OCI-LY7 (cell line): ENCODE measurements around the gene PARD3B. TPM values are rescaled to one million over a fixed set of nuclear protein-coding genes. Genes with fewer than 3 reads are reported as not detected.

Source experiments
- BruUV-seq: library from RNA; stranded (reverse); fragments of 400-500 nt; replicated peaks from 2 replicates; lab custom pipeline; 2021; lab: Mats Ljungman, UMichigan
- CTCF ChIA-PET: fragments of 300-600 bp; sonication (Branson Sonifier 250); formaldehyde crosslinking; loops from one replicate; lab custom pipeline; 2022; ENCODE audit warnings: antibody characterized with exemption; ENCODE audit not compliant: unreplicated experiment; lab: Charles Lee
- POLR2A ChIA-PET: fragments of 300-600 bp; sonication (Branson Sonifier 250); formaldehyde crosslinking; loops from one replicate; lab custom pipeline; 2022; ENCODE audit warnings: antibody characterized with exemption; lab: Charles Lee
- DNase-seq: peaks from one replicate; pipeline ENCODE4 v3.0.0-alpha.2; 2015; ENCODE audit warnings: low spot score
- H2AFZ ChIP-seq: fragments of 200-600 bp; sonication (generic), shearing (Covaris generic); 2 replicates; pipeline ENCODE4 v1.6.1; 2014; ENCODE audit warnings: mild to moderate bottlenecking, antibody characterized with exemption, low read length, moderate library complexity
- H3K27ac ChIP-seq: fragments of 200-600 bp; sonication (generic); 2 replicates; pipeline ENCODE4 v1.5.1; 2014; ENCODE audit warnings: mixed run types, low read depth, mild to moderate bottlenecking, moderate library complexity, low read length, inconsistent platforms; ENCODE audit not compliant: poor library complexity, severe bottlenecking
- H3K36me3 ChIP-seq: fragments of 200-600 bp; sonication (generic); 2 replicates; pipeline ENCODE4 v1.6.1; 2014; ENCODE audit warnings: mild to moderate bottlenecking, antibody characterized with exemption, low read length, moderate library complexity, mixed read lengths; ENCODE audit not compliant: insufficient read depth
- H3K4me1 ChIP-seq: fragments of 200-600 bp; sonication (generic); 2 replicates; pipeline ENCODE4 v1.5.1; 2014; ENCODE audit warnings: mild to moderate bottlenecking, low read length; ENCODE audit not compliant: insufficient read depth, poor library complexity, severe bottlenecking
- H3K4me2 ChIP-seq: fragments of 200-600 bp; sonication (generic); 2 replicates; pipeline ENCODE4 v1.6.1; 2014; ENCODE audit warnings: mild to moderate bottlenecking, low read length
- H3K4me3 ChIP-seq: fragments of 200-600 bp; sonication (generic); 2 replicates; pipeline ENCODE4 v1.5.1; 2014; ENCODE audit warnings: mild to moderate bottlenecking, low read depth, low read length; ENCODE audit not compliant: poor library complexity, severe bottlenecking
- H3K79me2 ChIP-seq: fragments of 200-600 bp; sonication (generic); 2 replicates; pipeline ENCODE4 v1.6.1; 2016; ENCODE audit warnings: low read depth, mild to moderate bottlenecking, low read length, moderate library complexity, mixed read lengths; ENCODE audit not compliant: insufficient read depth
- H3K9me2 ChIP-seq: fragments of 200-600 bp; sonication (generic); 2 replicates; pipeline ENCODE4 v1.6.1; 2016; ENCODE audit warnings: mild to moderate bottlenecking, low read length, mixed read lengths; ENCODE audit not compliant: insufficient read depth
- H3K9me3 ChIP-seq: fragments of 200-600 bp; sonication (generic); 2 replicates; pipeline ENCODE4 v1.6.1; 2014; ENCODE audit warnings: mild to moderate bottlenecking, mixed run types, low read length, mixed read lengths
- H4K20me1 ChIP-seq: fragments of 200-600 bp; sonication (generic); 2 replicates; pipeline ENCODE4 v1.6.1; 2014; ENCODE audit warnings: mild to moderate bottlenecking, antibody characterized with exemption, low read length, moderate library complexity, mixed read lengths; ENCODE audit not compliant: insufficient read depth
- CTCF ChIP-seq: fragments of 200-600 bp; sonication (generic); conservative IDR thresholded peaks from 2 replicates; pipeline ENCODE4 v1.5.1; 2014; ENCODE audit warnings: mild to moderate bottlenecking, antibody characterized with exemption, low read length, moderate library complexity, mixed read lengths
- EZH2phosphoT487 ChIP-seq: fragments of 200-600 bp; sonication (generic); IDR thresholded peaks from 2 replicates; pipeline ENCODE4 v1.6.1; 2018; ENCODE audit warnings: low read depth, borderline replicate concordance, mild to moderate bottlenecking, mixed run types, antibody characterized with exemption, low read length, moderate library complexity, mixed read lengths
- intact Hi-C: fragments of 100-400 bp; cut with micrococcal nuclease; formaldehyde crosslinking; loops from one replicate; pipeline ENCODE4 v1.10.0; 2022; ENCODE audit not compliant: unreplicated experiment
- total RNA-seq, 2 experiments: library from RNA; depleted of rRNA in 1 of 2; stranded (reverse); fragments of >200 nt in 1 of 2; shearing (Covaris generic) in 1 of 2; gene quantifications; 2 replicates each; pipeline ENCODE4 v1.2.3, GENCODE V29; 2014 to 2022

PARD3B gene
- total RNA-seq, 2 experiments from 2014 or later, result not detected

- Histone ChIP-seq H3K4me2 (no peak overlapping the region), H3K9me3 (no peaks in the 10 kb centered on the region), H3K9me2 (no peaks in the 10 kb centered on the region), H3K36me3 (no peaks in the 10 kb centered on the region), H2AFZ (no peak overlapping the region), H3K79me2 (no peaks in the 10 kb centered on the region), H3K27ac (no peak overlapping the region), H3K4me1 (no peaks in the 10 kb centered on the region), H4K20me1 (no peaks in the 10 kb centered on the region), H3K4me3 (no peak overlapping the region)
- ChIA-PET CTCF (no interaction called here), POLR2A (no interaction called here)
- no peak for DNase-seq
- TF ChIP-seq EZH2phosphoT487 (no peak), CTCF (no peak)
- BruUV-seq, result no TSS peak
- intact Hi-C loops, result no loop called here
Observed at GRCh38 chr2:205460217-205460616, 914.9 kb downstream of the PARD3B start.

GRCh38 chr2:205461169-205461568, 915.9 kb downstream of the PARD3B start:
- no peak overlapping the region for H2AFZ ChIP-seq
- TF ChIP-seq EZH2phosphoT487 (no peak), CTCF (no peak)
- H3K9me3 ChIP-seq, result no peaks in the 10 kb centered on the region
- no peak for DNase-seq
- H3K4me2 ChIP-seq, result no peak overlapping the region
- intact Hi-C loops, result no loop called here
- POLR2A ChIA-PET, result no interaction called here
- CTCF ChIA-PET, result no interaction called here
- H3K27ac ChIP-seq, result no peak overlapping the region
- no peaks in the 10 kb centered on the region for H3K4me1 ChIP-seq
- BruUV-seq, result no TSS peak
- no peaks in the 10 kb centered on the region for H3K36me3 ChIP-seq
- H3K9me2 ChIP-seq, result no peaks in the 10 kb centered on the region
- no peaks in the 10 kb centered on the region for H4K20me1 ChIP-seq
- H3K79me2 ChIP-seq, result no peaks in the 10 kb centered on the region
- no peak overlapping the region for H3K4me3 ChIP-seq

- no peak overlapping the region for H3K4me2 ChIP-seq
- DNase-seq, result no peak
- no TSS peak for BruUV-seq
Observed at GRCh38 chr2:205461678-205462665, 916.7 kb downstream of the PARD3B start.

More at GRCh38 chr2:205461678-205462665, 916.7 kb downstream of the PARD3B start:
- H3K4me1 ChIP-seq, result no peaks in the 10 kb centered on the region
- H3K36me3 ChIP-seq, result no peaks in the 10 kb centered on the region
- no peak overlapping the region for H2AFZ ChIP-seq
- H3K4me3 ChIP-seq, result no peak overlapping the region
- ChIA-PET POLR2A (no interaction called here), CTCF (no interaction called here)
- no peaks in the 10 kb centered on the region for H4K20me1 ChIP-seq
- H3K9me3 ChIP-seq, result no peaks in the 10 kb centered on the region
- no peak for TF ChIP-seq EZH2phosphoT487
- no peak for TF ChIP-seq CTCF
- H3K27ac ChIP-seq, result no peak overlapping the region
- no peaks in the 10 kb centered on the region for H3K9me2 ChIP-seq
- intact Hi-C loops, result no loop called here
- no peaks in the 10 kb centered on the region for H3K79me2 ChIP-seq
